PFSK-1 (cell line): Measurements from ENCODE around the gene GAS7.

Experiments
- FOXP2 ChIP-seq: optimal IDR thresholded peaks from 2 replicates; pipeline ENCODE3; 2011; ENCODE audit warnings: borderline replicate concordance, control low read depth, inconsistent platforms; ENCODE audit not compliant: insufficient read depth; ENCODE audit errors: extremely low read length, extremely low read depth
- POLR2AphosphoS5 ChIP-seq: IDR thresholded peaks from 2 replicates; pipeline ENCODE4 v1.6.1; 2012; ENCODE audit warnings: low read depth, mild to moderate bottlenecking, control low read depth, low read length, moderate library complexity
- REST ChIP-seq, 2 experiments: IDR thresholded peaks; 2 replicates each; pipeline versions ENCODE4 v1.6.1 to v1.8.0; 2011 to 2012; ENCODE audit warnings: low read depth in 2 of 2, low read length in 2 of 2, control low read depth in 1 of 2, inconsistent platforms in 1 of 2, mild to moderate bottlenecking in 1 of 2, moderate library complexity in 1 of 2; ENCODE audit not compliant: insufficient read depth in 1 of 2
- SIN3A ChIP-seq: IDR thresholded peaks from 2 replicates; pipeline ENCODE4 v1.6.1; 2012; ENCODE audit warnings: mild to moderate bottlenecking, low read length, moderate library complexity, borderline replicate concordance; ENCODE audit not compliant: insufficient read depth
- TAF1 ChIP-seq: IDR thresholded peaks from 2 replicates; pipeline ENCODE4 v1.6.1; 2012; ENCODE audit warnings: low read length, control low read depth, borderline replicate concordance; ENCODE audit not compliant: insufficient read depth

The GAS7 gene

GRCh38 chr17:10205549-10206185 is 7.3 kb upstream of the GAS7 start:
- TF ChIP-seq FOXP2, result no peak
- no peak for TF ChIP-seq TAF1
- TF ChIP-seq POLR2AphosphoS5, result no peak
- no peak for TF ChIP-seq SIN3A
- no peak for TF ChIP-seq REST (IDR thresholded peaks at IDR 0.05; ENCODE audit: insufficient read depth in 1 of 2, low read depth in 2 of 2, low read length in 2 of 2)

- no peak for TF ChIP-seq FOXP2
- TF ChIP-seq POLR2AphosphoS5, result no peak
- no peak for TF ChIP-seq SIN3A
- no peak for TF ChIP-seq REST (IDR thresholded peaks at IDR 0.05; ENCODE audit: insufficient read depth in 1 of 2, low read depth in 2 of 2, low read length in 2 of 2)
- no peak for TF ChIP-seq TAF1
Measured at GRCh38 chr17:10201680-10202079, 3.3 kb upstream of the GAS7 start.

- TF ChIP-seq REST (IDR thresholded peaks at IDR 0.05; ENCODE audit: insufficient read depth in 1 of 2, low read depth in 2 of 2, low read length in 2 of 2), result no peak
- TF ChIP-seq POLR2AphosphoS5, result no peak
- no peak for TF ChIP-seq SIN3A
- no peak for TF ChIP-seq FOXP2
- TF ChIP-seq TAF1, result no peak
Measured at GRCh38 chr17:10200645-10201044, 2.2 kb upstream of the GAS7 start.

- TF ChIP-seq TAF1 (no peak), SIN3A (no peak), FOXP2 (no peak), POLR2AphosphoS5 (no peak), REST (IDR thresholded peaks at IDR 0.05; ENCODE audit: insufficient read depth in 1 of 2, low read depth in 2 of 2, low read length in 2 of 2) (no peak)
Measured at GRCh38 chr17:10200016-10200415, 1.6 kb upstream of the GAS7 start.
